A549 (cell line): Measurements from ENCODE around the gene CLDN1. TPM values are rescaled to one million over a fixed set of nuclear protein-coding genes. Genes with fewer than 3 reads are reported as not detected.

Experiments used
- ATAC-seq, 2 experiments: fragments of 200-7000 bp in 1 of 2; fragments of >200 bp in 1 of 2; cut with Nextera tagmentation in 1 of 2; cut with Tn5 transposase in 1 of 2; 3 replicates each; pipeline versions ENCODE4 v1.8.0 to v1.9.1; 2018 to 2020; ENCODE audit warnings: mild to moderate bottlenecking in 1 of 2, moderate library complexity in 1 of 2
- CTCF ChIA-PET: fragments of 300-600 bp; sonication (Branson Sonifier 250); formaldehyde crosslinking; extraction: SDS; loops from one replicate; lab custom pipeline; 2021; ENCODE audit warnings: antibody characterized with exemption, inconsistent platforms; lab: Yijun Ruan, JAX
- POLR2A ChIA-PET: fragments of 350-600 bp; formaldehyde crosslinking; extraction: SDS; loops from one replicate; lab custom pipeline; 2021; ENCODE audit warnings: antibody characterized with exemption, inconsistent platforms; lab: Yijun Ruan, JAX
- DNase-seq, 2 experiments: peaks; one replicate each; pipeline versions ENCODE4 v3.0.0 to v3.0.0-alpha.2; 2011 to 2016; ENCODE audit warnings: low read depth in 1 of 2, low spot score in 1 of 2
- FAIRE-seq: peaks from 2 replicates; lab custom pipeline; 2011; peaks lifted over from hg19 to GRCh38; lab: Jason Lieb, UNC
- H3K27ac ChIP-seq, 2 experiments: fragments of >200 bp; sonication (Bioruptor Twin); formaldehyde crosslinking; 3 replicates each; pipeline ENCODE4 v1.5.1; 2016 to 2017
- H3K4me1 ChIP-seq: fragments of >200 bp; sonication (Bioruptor Twin); formaldehyde crosslinking; 3 replicates; pipeline ENCODE4 v1.6.1; 2016
- H3K4me2 ChIP-seq: fragments of >200 bp; sonication (Bioruptor Twin); formaldehyde crosslinking; 3 replicates; pipeline ENCODE4 v1.6.1; 2016
- H3K4me3 ChIP-seq: fragments of >200 bp; sonication (Bioruptor Twin); formaldehyde crosslinking; 3 replicates; pipeline ENCODE4 v1.5.1; 2016
- H3K9me3 ChIP-seq: fragments of >200 bp; sonication (Bioruptor Twin); formaldehyde crosslinking; 3 replicates; pipeline ENCODE4 v1.6.1; 2016
- BCL3 ChIP-seq: fragments of >200 bp; sonication (Bioruptor Twin); formaldehyde crosslinking; IDR thresholded peaks from 3 replicates; pipeline ENCODE4 v1.6.1; 2016
- CHD2 ChIP-seq: fragments of 150-350 bp; IDR thresholded peaks from 2 replicates; pipeline ENCODE4 v1.6.1; 2014; ENCODE audit warnings: low read length; ENCODE audit not compliant: partially characterized antibody
- ELK1 ChIP-seq: fragments of 150-350 bp; IDR thresholded peaks from 2 replicates; pipeline ENCODE4 v1.6.1; 2014; ENCODE audit warnings: low read depth, mild to moderate bottlenecking, low read length
- EP300 ChIP-seq, 2 experiments: fragments of >200 bp; sonication (Bioruptor Twin); formaldehyde crosslinking; IDR thresholded peaks; 2 replicates in 1 of 2; 3 replicates in 1 of 2; pipeline ENCODE4 v1.6.1; 2016 to 2017
- FOSL2 ChIP-seq, 2 experiments: fragments of 450-650 bp in 1 of 2; fragments of >200 bp in 1 of 2; sonication (Bioruptor Twin) in 1 of 2; formaldehyde crosslinking; IDR thresholded peaks; 2 replicates each; pipeline versions ENCODE4 v1.5.0 to v1.6.1; 2016 to 2020; ENCODE audit warnings: mild to moderate bottlenecking in 1 of 2, moderate library complexity in 1 of 2
- HDAC2 ChIP-seq: fragments of 200-600 bp; sonication (generic); IDR thresholded peaks from 2 replicates; pipeline ENCODE4 v1.6.1; 2016
- HOXB5 ChIP-seq: fragments of 250-450 bp; sonication (Bioruptor Pico); IDR thresholded peaks from 2 replicates; pipeline ENCODE4 v1.5.0; 2020; ENCODE audit warnings: mild to moderate bottlenecking, moderate library complexity
- JUN ChIP-seq, 2 experiments: fragments of >200 bp; sonication (Bioruptor Twin); formaldehyde crosslinking; IDR thresholded peaks; 2 replicates in 1 of 2; 3 replicates in 1 of 2; pipeline ENCODE4 v1.6.1; 2016 to 2017
- NPAS2 ChIP-seq: fragments of 250-450 bp; sonication (Bioruptor Pico); IDR thresholded peaks from 2 replicates; pipeline ENCODE4 v1.8.0; 2022; ENCODE audit warnings: mild to moderate bottlenecking, moderate library complexity, borderline replicate concordance
- POLR2AphosphoS2 ChIP-seq: conservative IDR thresholded peaks from 2 replicates; pipeline ENCODE4 v1.6.1; 2012; ENCODE audit warnings: low read length, improper control_type of control experiment, inconsistent platforms
- REST ChIP-seq: fragments of 200-600 bp; sonication (generic); IDR thresholded peaks from 2 replicates; pipeline ENCODE4 v1.6.1; 2016; ENCODE audit warnings: antibody characterized with exemption, mild to moderate bottlenecking, moderate library complexity
- RNF2 ChIP-seq: fragments of 200-600 bp; sonication (generic); IDR thresholded peaks from 2 replicates; pipeline ENCODE4 v1.6.1; 2016; ENCODE audit warnings: low read depth, mild to moderate bottlenecking, antibody characterized with exemption, moderate library complexity, borderline replicate concordance
- SREBF2 ChIP-seq: fragments of 450-650 bp; IDR thresholded peaks from 2 replicates; pipeline ENCODE4 v1.6.1; 2014; ENCODE audit warnings: mild to moderate bottlenecking, moderate library complexity
- ZC3H11A ChIP-seq: fragments of 450-650 bp; IDR thresholded peaks from 2 replicates; pipeline ENCODE4 v1.6.1; 2014; ENCODE audit warnings: antibody characterized with exemption, mild to moderate bottlenecking
- ZFP36 ChIP-seq: fragments of 450-650 bp; IDR thresholded peaks from 2 replicates; pipeline ENCODE4 v1.6.1; 2014; ENCODE audit warnings: borderline replicate concordance; ENCODE audit not compliant: partially characterized antibody
- WGBS: methylation state at CpG from one replicate; pipeline ENCODE4 v1.1.6; 2017; ENCODE audit errors: missing lambda C conversion rate; 5-methylcytosine and 5-hydroxymethylcytosine counted together
- polyA plus RNA-seq, 4 experiments: library from polyadenylated mRNA; depleted of rRNA in 3 of 4; stranded (reverse); fragments of >200 nt; fragmentation: RNase III in 1 of 4; extraction: RNeasy Plus Mini Kit Qiagen cat#74134 plus additional on column Dnase treatment in 1 of 4; gene quantifications; 2 replicates in 3 of 4; 3 replicates in 1 of 4; pipeline ENCODE4 v1.2.3, GENCODE V29; 2011 to 2017

Gene CLDN1
- polyA plus RNA-seq, 2 of the 4 experiments (the other 2 are of a cell fraction): 33.7 to 142 TPM

GRCh38 chr3:190371152-190371551 lies 48.9 kb upstream of the CLDN1 start:
- Histone ChIP-seq H3K9me3 (no peaks in the 10 kb centered on the region), H3K4me2 (no peak overlapping the region), H3K27ac (no peak overlapping the region), H3K4me3 (no peak overlapping the region), H3K4me1 (peaks cover 18% of the 10 kb centered on the region; the same call in 2 of the 3 replicates)
- no peak for DNase-seq
- WGBS: 50% methylated on average over 2 of the region's 2 CpGs
- TF ChIP-seq HOXB5 (CRISPR knock-in tag) (no peak), JUN (IDR thresholded peaks at IDR 0.05) (no peak), CHD2 (no peak)
- POLR2A ChIA-PET: no interaction called here
- ATAC-seq: no peak
- no peak for FAIRE-seq
- CTCF ChIA-PET: interaction anchor here (3.0 kb wide), 1 partner anchor 13 kb away, joined by 28 read pairs; no protein-coding TSS in a partner anchor

GRCh38 chr3:190370369-190370768 lies 48.1 kb upstream of the CLDN1 start:
- CTCF ChIA-PET: interaction anchor here (0.6 to 1.5 kb wide), 2 partner anchors 14 to 48 kb away, joined by 3 read pairs; partner anchors contain the start of gene CLDN1
- Histone ChIP-seq H3K9me3 (no peaks in the 10 kb centered on the region), H3K4me2 (no peak overlapping the region), H3K27ac (no peak overlapping the region), H3K4me3 (no peak overlapping the region), H3K4me1 (peaks cover 15% of the 10 kb centered on the region; the same call in 2 of the 3 replicates)
- POLR2A ChIA-PET: no interaction called here
- no peak for TF ChIP-seq SREBF2
- TF ChIP-seq FOSL2 (IDR thresholded peaks at IDR 0.05): no peak
- no peak for TF ChIP-seq FOSL2 (CRISPR knock-in tag; IDR thresholded peaks at IDR 0.05)
- TF ChIP-seq ELK1: no peak
- no peak for TF ChIP-seq HDAC2
- no peak for TF ChIP-seq ZC3H11A
- TF ChIP-seq REST: no peak
- no peak for TF ChIP-seq ZFP36
- TF ChIP-seq HOXB5 (CRISPR knock-in tag): no peak
- TF ChIP-seq NPAS2 (CRISPR knock-in tag): no peak
- no peak for TF ChIP-seq BCL3
- no peak for TF ChIP-seq POLR2AphosphoS2
- no peak for TF ChIP-seq EP300 (IDR thresholded peaks at IDR 0.05)
- ATAC-seq (no peak), FAIRE-seq (no peak), DNase-seq (no peak)
- WGBS: 81% methylated on average over 2 of the region's 2 CpGs

- Histone ChIP-seq H3K4me2 (no peak overlapping the region), H3K9me3 (no peaks in the 10 kb centered on the region), H3K4me1 (peaks cover 11% of the 10 kb centered on the region; the same call in 2 of the 3 replicates), H3K4me3 (no peak overlapping the region), H3K27ac (no peak overlapping the region)
- no peak for FAIRE-seq
- no peak for DNase-seq
- TF ChIP-seq ZC3H11A (no peak), RNF2 (no peak), ELK1 (no peak)
- no peak for ATAC-seq
- POLR2A ChIA-PET: no interaction called here
- CTCF ChIA-PET: interaction anchor here (0.6 to 1.5 kb wide), 3 partner anchors 14 to 47 kb away, joined by 3 to 5 read pairs (median 3); partner anchors contain the start of gene CLDN1
- WGBS: 78% methylated on average over 5 of the region's 5 CpGs
Observed at GRCh38 chr3:190369668-190370295, 47.5 kb upstream of the CLDN1 start.
